GM23338 (cell line): ENCODE measurements around the gene SLC15A5.

Source experiments
- EZH2 ChIP-seq: fragments of 200-600 bp; sonication (generic); IDR thresholded peaks from one replicate; pipeline ENCODE4 v1.8.0; 2017; ENCODE audit warnings: antibody characterized with exemption, mild to moderate bottlenecking, low read depth; ENCODE audit not compliant: unreplicated experiment
- EZH2phosphoT487 ChIP-seq: fragments of 200-600 bp; sonication (generic); IDR thresholded peaks from one replicate; pipeline ENCODE4 v1.8.1; 2018; ENCODE audit warnings: antibody characterized with exemption; ENCODE audit not compliant: unreplicated experiment
- TF ChIP-seq, protein P1 (sequence below), 2 experiments: fragments of 200-600 bp in 1 of 2; sonication (generic) in 1 of 2; conservative IDR thresholded peaks; 2 replicates each; pipeline versions ENCODE4 v1.5.1 to v1.6.1; 2016 to 2017; ENCODE audit warnings: antibody characterized with exemption in 2 of 2, low read depth in 2 of 2, mild to moderate bottlenecking in 2 of 2, moderate library complexity in 1 of 2
- TF ChIP-seq, protein P2 (sequence below): IDR thresholded peaks from 2 replicates; pipeline ENCODE4 v1.6.1; 2016; ENCODE audit warnings: antibody characterized with exemption

DNA sequence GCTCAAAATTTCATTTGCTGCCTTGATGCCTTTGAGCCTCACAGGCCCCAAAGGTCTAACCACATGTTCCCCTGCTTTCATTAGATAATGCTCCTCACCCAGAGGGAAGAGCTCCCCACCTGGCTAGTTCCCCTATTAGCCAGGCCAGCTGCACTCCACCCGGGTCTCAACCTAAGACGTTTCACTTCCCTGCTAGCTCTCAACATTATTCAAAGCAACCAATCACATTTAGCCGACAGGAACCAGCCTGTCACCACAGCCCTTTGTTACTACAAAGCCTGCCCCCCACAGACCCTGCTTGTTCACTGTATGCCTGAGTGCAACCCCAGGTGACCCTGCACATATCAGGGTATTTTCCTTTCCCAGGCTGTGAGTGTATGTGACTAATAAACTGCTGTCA lies 78.6 kb downstream of the SLC15A5 start:
- TF ChIP-seq EZH2 (no peak), EZH2phosphoT487 (no peak)
- TF ChIP-seq, protein P1, sequence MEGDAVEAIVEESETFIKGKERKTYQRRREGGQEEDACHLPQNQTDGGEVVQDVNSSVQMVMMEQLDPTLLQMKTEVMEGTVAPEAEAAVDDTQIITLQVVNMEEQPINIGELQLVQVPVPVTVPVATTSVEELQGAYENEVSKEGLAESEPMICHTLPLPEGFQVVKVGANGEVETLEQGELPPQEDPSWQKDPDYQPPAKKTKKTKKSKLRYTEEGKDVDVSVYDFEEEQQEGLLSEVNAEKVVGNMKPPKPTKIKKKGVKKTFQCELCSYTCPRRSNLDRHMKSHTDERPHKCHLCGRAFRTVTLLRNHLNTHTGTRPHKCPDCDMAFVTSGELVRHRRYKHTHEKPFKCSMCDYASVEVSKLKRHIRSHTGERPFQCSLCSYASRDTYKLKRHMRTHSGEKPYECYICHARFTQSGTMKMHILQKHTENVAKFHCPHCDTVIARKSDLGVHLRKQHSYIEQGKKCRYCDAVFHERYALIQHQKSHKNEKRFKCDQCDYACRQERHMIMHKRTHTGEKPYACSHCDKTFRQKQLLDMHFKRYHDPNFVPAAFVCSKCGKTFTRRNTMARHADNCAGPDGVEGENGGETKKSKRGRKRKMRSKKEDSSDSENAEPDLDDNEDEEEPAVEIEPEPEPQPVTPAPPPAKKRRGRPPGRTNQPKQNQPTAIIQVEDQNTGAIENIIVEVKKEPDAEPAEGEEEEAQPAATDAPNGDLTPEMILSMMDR (conservative IDR thresholded peaks at IDR 0.05; ENCODE audit: low read depth in 2 of 2), result no peak
- TF ChIP-seq, protein P2, sequence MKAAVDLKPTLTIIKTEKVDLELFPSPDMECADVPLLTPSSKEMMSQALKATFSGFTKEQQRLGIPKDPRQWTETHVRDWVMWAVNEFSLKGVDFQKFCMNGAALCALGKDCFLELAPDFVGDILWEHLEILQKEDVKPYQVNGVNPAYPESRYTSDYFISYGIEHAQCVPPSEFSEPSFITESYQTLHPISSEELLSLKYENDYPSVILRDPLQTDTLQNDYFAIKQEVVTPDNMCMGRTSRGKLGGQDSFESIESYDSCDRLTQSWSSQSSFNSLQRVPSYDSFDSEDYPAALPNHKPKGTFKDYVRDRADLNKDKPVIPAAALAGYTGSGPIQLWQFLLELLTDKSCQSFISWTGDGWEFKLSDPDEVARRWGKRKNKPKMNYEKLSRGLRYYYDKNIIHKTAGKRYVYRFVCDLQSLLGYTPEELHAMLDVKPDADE, result no peak
